GM18907 (cell line): Measurements from ENCODE around the gene AMH.

Experiments used
- ATAC-seq: cut with Tn5 transposase; IDR thresholded peaks from one replicate; pipeline ENCODE4 v1.9.1; 2021; ENCODE audit warnings: mild to moderate bottlenecking, moderate library complexity; ENCODE audit not compliant: unreplicated experiment

Gene AMH

DNA sequence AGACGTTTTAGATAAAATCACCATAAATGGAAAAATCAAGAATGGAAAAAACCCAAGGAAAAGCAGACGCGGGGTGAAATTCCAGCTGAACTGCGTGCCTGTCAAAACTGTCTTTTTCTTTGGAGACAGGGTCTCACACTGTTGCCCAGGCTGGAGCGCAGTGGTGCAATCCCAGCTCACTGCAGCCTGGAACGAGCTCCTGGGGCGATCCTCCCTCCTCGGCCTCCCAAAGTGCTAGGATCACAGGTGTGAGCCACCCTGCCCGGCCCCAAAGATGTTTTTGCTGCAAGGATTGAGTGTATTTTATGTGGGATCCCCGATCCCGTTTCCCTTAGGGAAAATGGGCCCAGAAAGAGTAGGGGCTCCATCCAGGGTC, 33.7 kb downstream of the AMH start:
- no peak for ATAC-seq

DNA sequence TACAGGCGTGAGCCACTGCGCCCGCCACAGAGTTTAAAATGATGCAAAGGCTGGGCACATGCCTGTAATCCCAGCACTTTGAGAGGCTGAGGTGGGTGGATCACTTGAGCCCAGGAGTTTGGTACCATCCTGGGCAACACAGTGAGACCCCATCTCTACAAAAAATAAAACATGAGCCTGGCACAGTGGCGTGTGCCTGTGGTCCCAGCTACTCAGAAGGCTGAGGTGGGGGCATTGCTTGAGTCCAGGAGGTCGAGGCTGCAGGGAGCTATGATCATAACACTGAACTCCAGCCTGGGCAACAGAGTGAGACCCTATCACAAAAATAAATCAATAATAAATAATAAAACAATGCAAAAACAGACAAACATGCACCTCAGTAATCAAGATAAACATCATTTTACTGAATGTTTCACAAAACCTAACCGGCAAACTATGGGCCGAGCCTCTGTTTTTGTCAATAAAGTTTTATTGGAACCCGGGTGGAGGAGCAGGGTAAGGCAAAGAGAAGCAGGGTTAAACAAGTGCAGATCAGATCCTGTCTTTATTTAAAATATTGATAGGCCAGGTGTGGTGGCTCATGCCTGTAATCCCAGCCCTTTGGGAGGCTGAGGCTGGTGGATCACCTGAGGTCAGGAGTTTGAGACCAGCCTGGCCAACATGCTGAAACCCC, 34.8 kb downstream of the AMH start:
- ATAC-seq: no peak

DNA sequence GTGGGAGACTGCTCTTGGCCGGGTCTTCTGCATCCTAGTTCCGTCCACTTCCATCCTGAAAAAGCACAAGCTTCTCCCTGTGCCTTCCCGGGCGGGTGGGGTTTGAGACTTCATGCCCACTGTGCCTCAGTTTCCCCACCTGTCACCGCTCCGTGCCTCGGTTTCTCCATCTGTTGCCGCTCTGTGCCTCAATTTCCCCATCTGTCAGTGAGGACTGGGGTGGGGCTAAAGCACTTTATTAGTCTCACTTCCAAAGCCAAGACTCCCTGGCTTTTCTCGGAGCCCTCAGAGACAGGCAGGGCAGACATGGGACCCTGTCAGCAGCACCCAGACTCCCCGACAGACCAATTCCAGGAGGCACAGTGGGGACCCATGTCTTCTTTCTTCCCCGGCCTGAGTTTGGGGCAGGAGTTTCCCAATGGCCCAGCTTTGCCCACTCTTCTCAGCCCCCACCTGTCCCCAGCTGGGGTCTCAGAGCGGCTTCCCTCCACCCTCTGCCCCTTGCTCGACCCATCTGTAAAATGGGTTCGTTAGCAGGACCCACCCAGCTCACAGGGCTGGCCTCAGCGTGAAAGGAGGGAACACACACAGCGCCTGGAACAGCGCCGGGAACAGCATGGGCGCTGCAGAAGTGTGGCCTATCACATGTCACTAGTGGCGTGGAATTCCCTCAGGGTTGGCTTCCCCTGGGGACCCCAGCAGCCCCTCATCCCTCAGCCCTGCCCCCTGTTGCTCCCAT, 37.4 kb downstream of the AMH start:
- ATAC-seq: no peak

DNA sequence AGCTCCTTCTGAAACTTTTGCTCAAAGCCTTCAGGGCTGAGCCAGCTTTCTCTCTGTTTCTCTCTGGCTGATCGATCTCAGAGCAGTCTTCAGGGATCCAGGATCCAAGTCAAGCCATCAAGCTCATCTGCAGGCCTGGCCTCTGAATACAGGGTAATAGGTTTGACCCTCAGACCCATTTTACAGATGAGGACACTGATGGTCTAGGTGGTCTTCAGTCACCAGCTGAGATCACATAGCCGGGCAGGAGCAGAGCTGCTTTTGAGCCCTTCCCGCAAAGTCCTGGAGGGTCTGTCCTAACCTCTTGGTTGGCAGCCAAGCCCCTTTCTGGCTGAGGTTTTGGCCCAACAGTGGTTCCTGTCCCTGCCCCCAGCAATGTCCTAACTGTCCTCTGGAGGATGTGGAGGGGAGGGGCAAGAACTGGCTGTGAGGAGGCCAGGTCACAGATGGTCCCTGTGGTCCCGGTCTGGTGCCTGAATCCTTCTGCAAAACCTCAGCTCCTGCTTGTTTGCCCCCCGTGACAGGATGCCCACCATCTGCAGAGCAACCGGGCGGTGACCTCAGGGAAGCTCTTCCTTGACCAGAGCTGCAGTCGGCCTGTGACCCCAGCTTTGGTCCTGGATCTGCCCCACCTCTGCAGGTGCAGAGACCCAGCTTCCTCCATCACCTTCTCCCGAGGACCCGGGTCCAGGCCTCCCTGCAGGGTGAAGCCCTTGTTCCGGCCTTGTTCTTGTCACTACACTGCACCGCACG, 38.6 kb downstream of the AMH start:
- no peak for ATAC-seq

DNA sequence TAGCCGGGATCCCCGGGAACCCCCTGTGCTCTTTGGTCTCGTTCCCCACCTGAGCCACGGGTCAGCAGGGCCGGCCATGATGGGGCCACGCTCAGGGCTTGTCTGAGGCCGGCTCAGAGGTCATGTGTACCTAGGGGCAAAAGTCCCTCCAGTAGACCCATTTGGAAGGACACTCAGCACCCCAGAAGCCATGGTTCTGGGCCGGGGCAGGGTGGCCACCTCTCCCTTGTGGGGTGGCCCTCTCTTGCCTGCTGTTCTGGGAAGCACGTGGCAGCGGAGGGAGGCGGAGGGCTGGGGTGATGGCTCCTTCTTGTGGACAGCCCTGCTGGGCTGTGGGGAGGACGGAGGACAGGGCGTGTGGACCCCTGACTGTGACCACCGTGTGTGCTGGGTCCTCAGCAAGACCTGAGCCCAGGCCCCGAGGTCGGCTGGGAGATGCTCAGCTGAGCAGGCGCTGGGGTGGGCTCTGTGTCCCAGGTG, 39.3 kb downstream of the AMH start:
- ATAC-seq: no peak

DNA sequence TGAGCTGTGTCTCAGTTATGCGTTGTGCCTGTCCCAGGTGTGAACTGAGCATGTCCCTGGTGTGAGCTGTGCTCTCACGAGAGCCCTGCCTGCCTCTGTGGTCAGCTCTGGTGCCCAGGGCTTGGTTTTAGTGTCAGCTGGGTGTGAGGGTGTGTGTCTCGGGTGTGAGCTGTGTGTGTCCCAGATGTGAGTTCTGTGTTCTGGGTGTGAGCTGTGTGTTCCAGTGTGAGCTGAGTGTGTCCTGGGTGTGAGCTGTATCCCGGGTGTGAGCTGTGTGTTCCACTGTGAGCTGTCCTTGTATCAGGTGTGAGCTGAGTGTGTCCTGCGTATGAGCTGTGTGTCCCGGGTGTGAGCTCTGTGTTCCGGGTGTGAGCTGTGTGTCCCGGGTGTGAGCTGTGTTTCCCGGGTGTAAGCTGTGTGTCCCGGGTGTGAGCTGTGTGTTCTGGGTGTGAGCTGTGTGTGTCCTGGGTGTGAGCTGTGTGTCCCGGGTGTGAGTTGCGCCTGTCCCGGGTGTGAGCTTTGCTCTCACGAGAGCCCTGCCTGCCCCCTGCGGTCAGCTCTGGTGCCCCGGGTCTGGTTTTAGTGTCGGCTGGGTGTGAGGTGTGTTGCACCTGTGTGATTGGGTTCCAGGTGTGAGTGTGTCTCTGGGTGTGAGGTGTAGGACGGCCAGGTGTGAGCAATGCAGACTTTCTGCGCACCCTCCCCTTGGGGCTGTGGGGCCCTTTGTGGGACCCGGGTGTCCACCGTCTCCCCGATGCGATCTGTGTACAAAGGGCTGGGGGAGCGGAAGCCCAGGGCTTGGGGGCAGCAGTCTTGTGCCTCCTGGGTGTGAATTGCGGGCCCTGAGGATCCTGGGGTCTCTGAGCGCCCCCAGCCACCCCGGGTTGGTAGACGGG, 39.9 kb downstream of the AMH start:
- ATAC-seq: no peak

DNA sequence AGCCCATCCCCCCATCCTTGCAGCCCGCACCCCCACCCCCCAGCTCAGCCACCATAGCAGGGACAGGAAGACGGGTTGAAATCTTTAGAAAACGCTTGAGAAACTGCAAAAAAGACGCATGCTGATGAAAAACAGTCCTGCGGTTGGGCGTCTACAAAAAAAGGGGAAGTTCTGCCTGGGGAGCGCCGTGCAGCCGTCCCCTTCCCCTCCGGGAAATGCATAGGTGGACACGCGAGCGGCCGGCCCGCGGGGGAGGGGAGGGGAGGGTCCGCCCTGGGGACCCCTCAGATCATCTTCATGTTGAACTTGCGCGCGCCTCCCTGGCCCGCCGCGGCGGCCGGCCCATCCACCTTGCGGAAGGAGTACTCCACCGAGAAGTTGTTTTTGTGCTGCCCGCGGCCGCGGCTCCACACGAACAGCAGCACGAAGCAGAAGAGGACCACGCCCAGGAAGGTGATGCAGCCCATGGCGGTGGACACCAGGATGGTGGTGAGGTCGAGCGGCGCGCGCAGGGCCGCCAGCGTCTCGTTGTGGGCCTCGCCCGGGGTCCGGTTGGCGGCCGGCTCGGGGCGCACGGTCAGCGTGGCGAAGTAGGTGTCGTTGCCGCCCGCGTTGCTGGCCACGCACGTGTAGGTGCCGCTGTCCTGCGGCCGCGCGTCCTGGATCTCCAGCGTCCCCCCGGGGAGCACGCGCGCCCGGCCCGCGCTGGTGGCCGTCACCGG, 40.8 kb downstream of the AMH start:
- ATAC-seq: no peak

DNA sequence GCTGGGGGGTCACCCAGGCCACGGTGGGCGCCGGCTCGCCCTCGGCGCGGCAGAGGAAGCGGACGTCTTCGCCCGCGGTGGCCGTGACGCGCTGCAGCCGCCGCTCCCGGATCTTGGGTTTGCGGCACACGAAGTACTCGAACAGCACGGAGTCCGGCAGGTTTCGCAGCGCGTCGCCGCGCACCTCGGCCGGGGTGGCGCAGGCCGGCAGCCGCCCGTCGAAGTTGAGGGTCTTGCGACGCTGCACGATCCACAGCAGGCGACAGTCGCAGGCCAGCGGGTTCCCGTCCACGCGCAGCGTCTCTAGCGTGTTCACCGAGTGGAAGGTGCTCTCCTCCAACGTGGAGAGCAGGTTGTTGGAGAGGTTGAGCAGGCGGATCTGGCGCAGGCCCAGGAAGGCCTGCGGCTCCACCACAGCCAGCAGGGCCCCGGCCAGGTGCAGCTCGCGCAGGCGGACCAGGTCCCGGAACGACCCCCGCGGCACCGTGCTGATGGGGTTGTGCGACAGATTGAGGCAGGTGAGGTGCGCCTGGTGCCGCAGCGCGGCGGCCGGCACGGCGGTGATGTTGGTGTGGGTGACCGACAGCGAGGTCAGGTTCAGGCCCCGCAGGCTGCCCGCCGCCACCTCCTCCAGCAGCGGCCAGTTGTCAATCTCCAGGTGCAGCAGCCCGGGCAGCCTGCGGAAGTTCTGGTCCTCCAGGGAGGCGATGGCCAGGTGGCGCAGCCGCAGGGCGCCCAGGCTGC, 41.5 kb downstream of the AMH start:
- no peak for ATAC-seq

DNA sequence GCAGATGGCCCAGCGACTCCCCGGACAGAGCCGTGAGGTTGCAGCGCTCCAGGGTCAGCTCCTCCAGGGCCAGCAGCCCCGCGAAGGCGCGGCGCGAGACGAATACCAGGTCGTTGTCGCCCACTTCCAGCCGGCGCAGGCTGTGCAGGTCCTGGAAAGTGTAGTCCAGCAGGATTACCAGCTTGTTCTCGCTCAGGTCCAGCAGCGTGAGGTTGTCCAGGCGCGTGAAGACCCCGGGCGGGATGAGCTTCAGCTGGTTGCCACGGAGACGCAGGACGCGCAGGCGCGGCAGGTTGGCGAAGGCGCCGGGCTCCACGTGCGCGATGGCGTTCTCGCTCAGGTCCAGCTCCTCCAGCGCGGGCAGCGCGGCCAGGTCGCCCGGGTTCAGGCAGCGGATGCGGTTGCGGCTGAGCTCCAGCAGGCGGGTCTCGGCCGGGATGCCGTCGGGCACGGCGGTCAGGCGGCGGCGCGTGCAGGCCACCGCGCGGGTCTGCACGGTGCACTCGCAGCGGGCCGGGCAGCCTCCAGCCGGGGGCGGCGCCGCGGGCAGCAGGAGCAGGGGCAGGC, 42.1 kb downstream of the AMH start:
- ATAC-seq: no peak

DNA sequence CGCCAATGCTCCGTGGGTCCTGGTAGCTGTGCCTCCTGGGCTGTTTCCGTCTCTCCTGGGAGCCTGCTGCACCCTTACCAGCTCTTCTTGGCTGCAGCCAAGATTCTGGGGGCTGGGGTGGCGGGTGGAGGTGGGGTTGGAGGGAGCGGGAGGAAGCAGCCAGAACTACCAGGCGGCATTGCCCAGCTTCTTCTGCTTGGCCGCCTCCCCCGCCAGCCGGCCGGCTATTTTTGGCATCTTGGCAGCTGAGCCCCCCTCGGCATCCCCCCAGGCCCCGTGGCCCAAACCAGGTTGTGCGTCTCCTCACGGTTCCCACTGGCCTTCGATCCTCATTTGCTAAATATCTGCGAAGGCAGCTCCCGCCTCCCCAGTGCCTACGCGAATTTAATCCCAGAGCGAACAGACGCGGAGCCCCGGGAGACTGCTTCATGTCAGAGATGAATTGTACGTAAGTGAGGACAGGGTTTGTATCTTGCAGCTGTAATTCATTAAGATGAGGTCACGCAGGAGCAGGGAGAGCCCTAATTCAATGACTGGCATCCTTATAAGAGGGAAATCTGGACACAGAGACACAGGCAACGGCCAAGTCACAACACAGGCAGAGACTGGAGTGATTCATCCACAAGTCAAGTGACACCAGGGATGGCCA, 45.7 kb downstream of the AMH start:
- ATAC-seq: no peak

DNA sequence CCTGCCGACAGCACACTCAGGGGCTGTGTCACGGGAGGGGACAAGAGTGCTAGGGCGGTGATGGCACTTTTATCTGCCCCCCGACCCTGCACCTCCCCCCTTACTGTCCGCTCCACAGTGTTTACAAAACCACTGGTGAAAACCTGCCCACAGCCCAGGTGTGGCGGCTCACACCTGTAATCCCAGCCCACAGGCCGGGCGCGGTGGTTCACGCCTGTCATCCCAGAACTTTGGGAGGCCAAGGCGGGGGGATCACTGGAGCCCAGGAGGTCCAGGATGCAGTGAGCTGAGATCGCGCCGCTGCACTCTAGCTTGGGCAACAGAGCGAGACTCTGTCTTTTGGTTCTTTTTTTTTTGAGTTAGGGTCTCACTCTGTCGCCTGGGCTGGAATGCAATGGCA, 47.0 kb downstream of the AMH start:
- ATAC-seq: no peak

DNA sequence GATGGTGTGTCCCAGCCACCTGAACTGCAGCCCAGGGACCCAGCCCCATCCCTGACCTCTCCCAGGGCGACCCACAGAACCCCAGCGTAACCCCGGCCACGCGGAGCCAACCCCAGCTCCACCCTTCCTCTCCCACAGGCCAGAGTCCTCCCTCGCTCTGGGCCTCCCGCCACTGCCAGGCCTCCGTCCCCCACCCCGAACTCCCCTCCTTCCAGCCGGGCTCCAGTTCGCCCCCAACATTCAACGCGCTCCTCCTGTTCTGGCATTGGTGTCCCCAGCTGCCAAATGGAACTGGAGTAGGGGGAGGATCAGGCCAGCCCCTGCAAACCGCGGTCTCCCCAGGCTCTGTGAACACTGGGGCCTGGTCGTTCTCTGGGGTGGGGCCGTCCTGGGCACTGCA, 51.4 kb downstream of the AMH start:
- ATAC-seq: no peak
